CD14-positive monocyte (primary cell): Measurements from ENCODE around the gene VAT1. TPM values are rescaled to one million over a fixed set of nuclear protein-coding genes. Genes with fewer than 3 reads are reported as not detected.
A peak's percentile ranks its signal among the peaks of the same experiment; 100 is the strongest.

Experiments used
- DNase-seq, 3 donors: peaks; one replicate each; pipeline ENCODE4 v3.0.0-alpha.2; 2011 to 2022
- H2AFZ ChIP-seq: 2 replicates; pipeline ENCODE4 v1.6.0; 2012; ENCODE audit warnings: mild to moderate bottlenecking, low read depth, low read length, inconsistent platforms; ENCODE audit not compliant: insufficient read depth, poor library complexity, severe bottlenecking
- H3K27ac ChIP-seq, 2 donors: 1 replicate in 1 of 2; 2 replicates in 1 of 2; pipeline ENCODE4 v1.5.1; 2012 to 2013; ENCODE audit warnings: low read length in 2 of 2, control low read depth in 1 of 2, inconsistent platforms in 1 of 2, low read depth in 1 of 2, mild to moderate bottlenecking in 1 of 2
- H3K27me3 ChIP-seq, 2 donors: one replicate each; pipeline versions ENCODE4 v1.6.0 to v1.6.1; 2011 to 2013; ENCODE audit warnings: low read length in 2 of 2; ENCODE audit not compliant: control insufficient read depth in 2 of 2, insufficient read depth in 2 of 2
- H3K36me3 ChIP-seq, 2 donors: replicated peaks in 1 of 2; 1 replicate in 1 of 2; 2 replicates in 1 of 2; pipeline versions ENCODE4 v1.5.1 to v1.6.1; 2012 to 2013; ENCODE audit warnings: low read length in 2 of 2, control low read depth in 1 of 2, inconsistent platforms in 1 of 2, mild to moderate bottlenecking in 1 of 2; ENCODE audit not compliant: insufficient read depth in 2 of 2, control insufficient read depth in 1 of 2
- H3K4me1 ChIP-seq, 2 donors: 1 replicate in 1 of 2; 2 replicates in 1 of 2; pipeline versions ENCODE4 v1.5.1 to v1.6.1; 2012 to 2013; ENCODE audit warnings: low read length in 2 of 2, control low read depth in 1 of 2, inconsistent platforms in 1 of 2, mild to moderate bottlenecking in 1 of 2, moderate library complexity in 1 of 2; ENCODE audit not compliant: insufficient read depth in 2 of 2, control insufficient read depth in 1 of 2
- H3K4me2 ChIP-seq: replicated peaks from 2 replicates; pipeline ENCODE3; 2012; ENCODE audit warnings: low read length, moderate library complexity, mild to moderate bottlenecking; ENCODE audit not compliant: poor library complexity, severe bottlenecking; ENCODE audit errors: extremely low read depth
- H3K4me3 ChIP-seq, 3 experiments: fragments of 200-600 bp in 1 of 3; sonication (generic) in 1 of 3; replicated peaks in 1 of 3; 1 replicate in 2 of 3; 2 replicates in 1 of 3; pipeline ENCODE4 v1.5.1; 2011 to 2013; ENCODE audit warnings: low read length in 3 of 3, mild to moderate bottlenecking in 3 of 3, control low read depth in 2 of 3, low read depth in 2 of 3, inconsistent platforms in 1 of 3, moderate library complexity in 1 of 3
- H3K79me2 ChIP-seq: 2 replicates; pipeline ENCODE4 v1.6.0; 2012; ENCODE audit warnings: mild to moderate bottlenecking, control low read depth, inconsistent platforms, low read length, moderate library complexity; ENCODE audit not compliant: insufficient read depth
- H3K9ac ChIP-seq: 2 replicates; pipeline ENCODE4 v1.6.0; 2017; ENCODE audit warnings: low read length, mild to moderate bottlenecking; ENCODE audit not compliant: insufficient read depth, poor library complexity, severe bottlenecking
- H3K9me3 ChIP-seq, 2 donors: replicated peaks in 1 of 2; 1 replicate in 1 of 2; 2 replicates in 1 of 2; pipeline versions ENCODE4 v1.5.1 to v1.6.1; 2012 to 2013; ENCODE audit warnings: low read length in 2 of 2, control low read depth in 1 of 2; ENCODE audit not compliant: control insufficient read depth in 1 of 2, insufficient read depth in 1 of 2
- H4K20me1 ChIP-seq: 2 replicates; pipeline ENCODE4 v1.6.0; 2012; ENCODE audit warnings: mild to moderate bottlenecking, low read length, control low read depth, moderate library complexity; ENCODE audit not compliant: insufficient read depth
- H3K27ac Mint-ChIP-seq, 7 donors: one replicate each; pipeline ENCODE4 v1.8.0; 2020; ENCODE audit warnings: mild to moderate bottlenecking in 7 of 7, mixed read lengths in 7 of 7, moderate library complexity in 6 of 7, inconsistent platforms in 2 of 7
- H3K27me3 Mint-ChIP-seq, 3 donors: one replicate each; pipeline ENCODE4 v1.8.0; 2021 to 2022; ENCODE audit warnings: low read depth in 3 of 3, mild to moderate bottlenecking in 3 of 3, mixed read lengths in 3 of 3, moderate library complexity in 3 of 3, inconsistent platforms in 1 of 3
- H3K36me3 Mint-ChIP-seq, 2 donors: one replicate each; pipeline ENCODE4 v1.8.0; 2020; ENCODE audit warnings: mixed read lengths in 2 of 2, inconsistent platforms in 1 of 2, mild to moderate bottlenecking in 1 of 2
- H3K4me1 Mint-ChIP-seq: one replicate; pipeline ENCODE4 v1.8.0; 2020; ENCODE audit warnings: mild to moderate bottlenecking, mixed read lengths
- H3K4me3 Mint-ChIP-seq, 2 donors: one replicate each; pipeline ENCODE4 v1.8.0; 2020; ENCODE audit warnings: mild to moderate bottlenecking in 2 of 2, mixed read lengths in 2 of 2, moderate library complexity in 1 of 2
- H3K9me3 Mint-ChIP-seq, 7 donors: one replicate each; pipeline ENCODE4 v1.8.0; 2020 to 2022; ENCODE audit warnings: mixed read lengths in 7 of 7, mild to moderate bottlenecking in 6 of 7, moderate library complexity in 6 of 7, inconsistent platforms in 2 of 7
- CTCF ChIP-seq: fragments of 200-600 bp; IDR thresholded peaks from one replicate; pipeline ENCODE4 v1.8.0; 2022; ENCODE audit warnings: antibody characterized with exemption, mild to moderate bottlenecking
- WGBS: methylation state at CpG from one replicate; pipeline ENCODE4 v1.1.5; 2013; ENCODE audit warnings: missing lambda C conversion rate; ENCODE audit not compliant: insufficient coverage; 5-methylcytosine and 5-hydroxymethylcytosine counted together
- intact Hi-C, 2 donors: fragments of 100-400 bp; cut with micrococcal nuclease; formaldehyde crosslinking; loops; one replicate each; pipeline versions ENCODE4 v1.15.0 to v1.15.1; 2023
- polyA plus RNA-seq, 3 donors: library from polyadenylated mRNA; depleted of rRNA in 1 of 3; unstranded in 2 of 3; stranded (reverse) in 1 of 3; fragments of 300-500 nt in 2 of 3; fragments of >200 nt in 1 of 3; fragmentation: Illumina TruSeq in 2 of 3; gene quantifications; 1 replicate in 2 of 3; 2 replicates in 1 of 3; pipeline ENCODE4 v1.2.3, GENCODE V29; 2012 to 2021

VAT1 gene
- polyA plus RNA-seq, 3 donors, result 12.7 to 39.5 (median 38.0) TPM

DNA sequence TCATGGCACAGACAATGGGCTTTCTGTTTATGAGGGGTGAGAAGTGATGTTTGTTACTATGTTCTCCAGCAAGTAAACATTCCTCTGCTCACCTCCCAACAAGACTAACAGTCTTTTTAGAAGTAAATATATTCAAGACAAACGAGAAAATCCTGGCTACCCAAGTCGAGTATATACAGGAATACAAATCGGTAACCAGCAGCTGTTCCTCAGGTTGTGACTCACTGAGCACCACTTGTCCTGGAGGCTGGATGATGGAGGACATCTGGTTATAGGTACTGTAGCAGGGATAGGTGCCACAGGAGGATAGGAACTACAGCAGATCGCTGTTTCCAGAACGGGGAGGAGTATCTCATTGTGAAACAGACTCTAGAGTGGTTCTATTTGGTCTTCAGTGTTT is 29.3 kb downstream of the VAT1 start:
- Histone ChIP-seq H3K79me2 (no peaks in the 10 kb centered on the region), H3K36me3 (peaks cover 52 to 69% of the 10 kb centered on the region in 2 donors), H3K9me3 (no peaks in the 10 kb centered on the region), H2AFZ (no peak overlapping the region), H4K20me1 (peaks cover 7% of the 10 kb centered on the region), H3K4me1 (peaks cover 7% of the 10 kb centered on the region in 2 donors), H3K4me2 (no peak overlapping the region), H3K4me3 (no peak overlapping the region), H3K27ac (no peak overlapping the region), H3K27me3 (no peaks in the 10 kb centered on the region), H3K9ac (no peak overlapping the region)
- intact Hi-C loops, result loop anchor here in 1 of 2 donors (10.0 kb wide), 1 partner anchor 148 kb away; the partner anchor contains the start of gene AOC2
- Mint-ChIP-seq H3K27me3 (peaks cover 0 to 2% (median 0%) of the 10 kb centered on the region in 3 donors), H3K4me3 (no peak overlapping the region), H3K4me1 (peaks cover 10% of the 10 kb centered on the region), H3K36me3 (peaks cover 65 to 76% of the 10 kb centered on the region in 2 donors), H3K27ac (no peak overlapping the region), H3K9me3 (no peaks in the 10 kb centered on the region)
- DNase-seq, result no peak
- TF ChIP-seq CTCF, result no peak
- WGBS, result 97% methylated on average over 4 of the region's 5 CpGs

DNA sequence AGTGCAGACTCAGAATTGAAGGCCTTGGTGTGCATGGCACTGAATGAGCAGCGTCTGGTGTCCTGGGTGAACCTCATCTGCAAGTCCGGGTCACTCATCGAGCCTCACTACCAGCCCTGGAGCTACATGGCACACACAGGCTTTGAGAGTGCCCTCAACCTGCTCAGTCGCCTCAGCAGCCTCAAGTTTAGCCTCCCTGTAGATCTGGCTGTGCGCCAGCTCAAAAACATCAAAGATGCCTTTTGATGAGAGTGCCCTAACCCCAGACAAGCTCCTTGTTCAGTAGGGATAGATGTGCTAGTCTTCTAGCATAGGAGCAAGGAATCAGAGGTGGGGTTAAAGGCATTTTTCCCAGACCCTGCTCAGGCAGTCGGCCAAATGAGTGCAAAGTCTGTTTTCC is 30.7 kb downstream of the VAT1 start:
- H3K36me3 Mint-ChIP-seq, result peaks cover 76 to 90% of the 10 kb centered on the region in 2 donors

More for the DNA sequence above, 30.7 kb downstream of the VAT1 start:
- DNase-seq, result no peak
- Histone ChIP-seq H3K4me1 (peaks cover 0 to 4% of the 10 kb centered on the region in 2 donors), H3K27ac (no peak overlapping the region), H3K27me3 (no peaks in the 10 kb centered on the region), H3K9ac (no peak overlapping the region), H3K36me3 (peaks cover 65 to 83% of the 10 kb centered on the region in 2 donors), H3K4me2 (no peak overlapping the region), H4K20me1 (peaks cover 7% of the 10 kb centered on the region), H3K9me3 (no peaks in the 10 kb centered on the region), H3K79me2 (peaks cover 9% of the 10 kb centered on the region), H3K4me3 (no peak overlapping the region), H2AFZ (no peak overlapping the region)
- WGBS, result 93% methylated on average over 4 of the region's 6 CpGs
- intact Hi-C loops, result loop anchor here in 1 of 2 donors (10.0 kb wide), 1 partner anchor 147 kb away; the partner anchor contains the start of gene AOC2
- H3K27ac Mint-ChIP-seq, result peak overlapping the region in 1 of 7 donors; percentile 2
- no peaks in the 10 kb centered on the region for H3K4me1 Mint-ChIP-seq
- no peak for TF ChIP-seq CTCF
- no peak overlapping the region for H3K4me3 Mint-ChIP-seq
- H3K9me3 Mint-ChIP-seq, result no peaks in the 10 kb centered on the region
- H3K27me3 Mint-ChIP-seq, result peaks cover 0 to 2% (median 0%) of the 10 kb centered on the region in 3 donors
